H9 (cell line): ENCODE measurements around the gene SNRPB2. TPM values are rescaled to one million over a fixed set of nuclear protein-coding genes. Genes with fewer than 3 reads are reported as not detected.

Source experiments
- DNase-seq: peaks from one replicate; pipeline ENCODE4 v3.0.0-alpha.2; 2017
- H2AFZ ChIP-seq: one replicate; pipeline ENCODE4 v1.6.1; 2013; ENCODE audit warnings: mild to moderate bottlenecking, low read length, control low read depth, moderate library complexity
- H2AK5ac ChIP-seq: 2 replicates; pipeline ENCODE4 v1.6.1; 2013; ENCODE audit warnings: low read length, control low read depth, mixed read lengths; ENCODE audit not compliant: insufficient read length
- H2BK120ac ChIP-seq: one replicate; pipeline ENCODE4 v1.6.1; 2013; ENCODE audit warnings: low read depth, mild to moderate bottlenecking, low read length, control low read depth, inconsistent platforms; ENCODE audit not compliant: poor library complexity, severe bottlenecking
- H2BK12ac ChIP-seq: 2 replicates; pipeline ENCODE4 v1.6.1; 2013; ENCODE audit warnings: low read length, control low read depth, mixed read lengths, low read depth; ENCODE audit not compliant: insufficient read length
- H2BK15ac ChIP-seq: 2 replicates; pipeline ENCODE4 v1.6.1; 2013; ENCODE audit warnings: low read depth, low read length, control low read depth
- H2BK20ac ChIP-seq: one replicate; pipeline ENCODE4 v1.6.1; 2013; ENCODE audit warnings: low read depth, mild to moderate bottlenecking, low read length, control low read depth, inconsistent platforms; ENCODE audit not compliant: poor library complexity, severe bottlenecking
- H2BK5ac ChIP-seq: 2 replicates; pipeline ENCODE4 v1.6.1; 2013; ENCODE audit warnings: low read length, control low read depth, mixed read lengths; ENCODE audit not compliant: insufficient read length
- H3K14ac ChIP-seq: 2 replicates; pipeline ENCODE4 v1.6.1; 2013; ENCODE audit warnings: low read length, control low read depth; ENCODE audit not compliant: insufficient read depth
- H3K18ac ChIP-seq: 2 replicates; pipeline ENCODE4 v1.6.1; 2013; ENCODE audit warnings: low read depth, mild to moderate bottlenecking, mixed read lengths, low read length, control low read depth; ENCODE audit not compliant: insufficient read length
- H3K23ac ChIP-seq: 2 replicates; pipeline ENCODE4 v1.6.1; 2013; ENCODE audit warnings: low read length, control low read depth, mixed read lengths, low read depth; ENCODE audit not compliant: insufficient read length
- H3K23me2 ChIP-seq: 2 replicates; pipeline ENCODE4 v1.6.1; 2013; ENCODE audit warnings: low read depth, mild to moderate bottlenecking, mixed read lengths, low read length, control low read depth; ENCODE audit not compliant: insufficient read length, poor library complexity, severe bottlenecking
- H3K27ac ChIP-seq: 2 replicates; pipeline ENCODE4 v1.5.1; 2013; ENCODE audit warnings: low read length, control low read depth, mixed read lengths, low read depth; ENCODE audit not compliant: insufficient read length
- H3K27me3 ChIP-seq: 2 replicates; pipeline ENCODE4 v1.6.1; 2013; ENCODE audit warnings: low read length, control low read depth, inconsistent platforms; ENCODE audit not compliant: insufficient read depth
- H3K4ac ChIP-seq: 2 replicates; pipeline ENCODE4 v1.6.1; 2013; ENCODE audit warnings: low read depth, mild to moderate bottlenecking, control low read depth, inconsistent platforms, low read length, moderate library complexity
- H3K4me1 ChIP-seq: 2 replicates; pipeline ENCODE4 v1.6.1; 2013; ENCODE audit warnings: low read length, control low read depth, inconsistent platforms; ENCODE audit not compliant: insufficient read depth
- H3K4me2 ChIP-seq: 2 replicates; pipeline ENCODE4 v1.6.1; 2013; ENCODE audit warnings: low read length, control low read depth, mixed read lengths; ENCODE audit not compliant: insufficient read length, insufficient read depth
- H3K56ac ChIP-seq: 2 replicates; pipeline ENCODE4 v1.6.1; 2013; ENCODE audit warnings: low read depth, mild to moderate bottlenecking, mixed read lengths, low read length, control low read depth; ENCODE audit not compliant: insufficient read length
- H3K79me1 ChIP-seq: 2 replicates; pipeline ENCODE4 v1.6.1; 2013; ENCODE audit warnings: low read depth, mild to moderate bottlenecking, moderate library complexity, low read length, control low read depth, inconsistent platforms; ENCODE audit not compliant: insufficient read depth, poor library complexity, severe bottlenecking
- H3K79me2 ChIP-seq: 2 replicates; pipeline ENCODE4 v1.6.1; 2013; ENCODE audit warnings: low read length, control low read depth, inconsistent platforms; ENCODE audit not compliant: insufficient read depth
- H3K9ac ChIP-seq: 2 replicates; pipeline ENCODE4 v1.6.1; 2013; ENCODE audit warnings: low read length, control low read depth, mixed read lengths; ENCODE audit not compliant: insufficient read length; ENCODE audit errors: extremely low read depth
- H3K9me3 ChIP-seq: one replicate; pipeline ENCODE4 v1.6.1; 2013; ENCODE audit warnings: low read depth, low read length, inconsistent platforms; ENCODE audit not compliant: control insufficient read depth
- H3T11ph ChIP-seq: one replicate; pipeline ENCODE4 v1.6.1; 2013; ENCODE audit warnings: mild to moderate bottlenecking, low read length, control low read depth, inconsistent platforms
- H4K20me1 ChIP-seq: one replicate; pipeline ENCODE4 v1.6.1; 2013; ENCODE audit not compliant: control insufficient read depth, insufficient read length, insufficient read depth
- H4K5ac ChIP-seq: 2 replicates; pipeline ENCODE4 v1.6.1; 2013; ENCODE audit warnings: low read depth, mild to moderate bottlenecking, mixed read lengths, low read length, control low read depth; ENCODE audit not compliant: insufficient read length
- H4K8ac ChIP-seq: replicated peaks from 2 replicates; pipeline ENCODE4 v1.6.1; 2013; ENCODE audit warnings: low read length, control low read depth, mixed read lengths, low read depth; ENCODE audit not compliant: insufficient read length
- H4K91ac ChIP-seq: 2 replicates; pipeline ENCODE4 v1.6.1; 2013; ENCODE audit warnings: low read depth, mild to moderate bottlenecking, moderate library complexity, mixed read lengths, low read length, control low read depth; ENCODE audit not compliant: insufficient read length
- H3K27ac Mint-ChIP-seq, 3 experiments: 2 replicates in 2 of 3; 3 replicates in 1 of 3; pipeline ENCODE4 v1.8.0; 2020 to 2021; ENCODE audit warnings: mixed read lengths in 3 of 3, mild to moderate bottlenecking in 1 of 3, moderate library complexity in 1 of 3
- H3K27me3 Mint-ChIP-seq: 2 replicates; pipeline ENCODE4 v1.8.0; 2021; ENCODE audit warnings: low read depth, mild to moderate bottlenecking, moderate library complexity, mixed read lengths
- H3K36me3 Mint-ChIP-seq, 3 experiments: 2 replicates in 2 of 3; 3 replicates in 1 of 3; pipeline ENCODE4 v1.8.0; 2020 to 2021; ENCODE audit warnings: low read depth in 3 of 3, mixed read lengths in 3 of 3; ENCODE audit not compliant: insufficient read depth in 1 of 3
- H3K4me1 Mint-ChIP-seq, 2 experiments: 2 replicates each; pipeline ENCODE4 v1.8.0; 2020; ENCODE audit warnings: mixed read lengths in 2 of 2
- H3K4me3 Mint-ChIP-seq, 2 experiments: 2 replicates in 1 of 2; 3 replicates in 1 of 2; pipeline ENCODE4 v1.8.0; 2020 to 2021; ENCODE audit warnings: mild to moderate bottlenecking in 2 of 2, mixed read lengths in 2 of 2, moderate library complexity in 1 of 2
- H3K9me3 Mint-ChIP-seq, 2 experiments: 2 replicates in 1 of 2; 3 replicates in 1 of 2; pipeline ENCODE4 v1.8.0; 2020; ENCODE audit warnings: mild to moderate bottlenecking in 2 of 2, mixed read lengths in 2 of 2, moderate library complexity in 1 of 2
- total RNA-seq: library from RNA; stranded (reverse); gene quantifications from 2 replicates; pipeline ENCODE4 v1.2.1, GENCODE V29; 2021
- TF ChIP-seq, protein P1 (sequence below): fragments of 200-600 bp; sonication (generic); conservative IDR thresholded peaks from 3 replicates; pipeline ENCODE4 v1.8.0; 2021; ENCODE audit warnings: antibody characterized with exemption, mild to moderate bottlenecking

The SNRPB2 gene
- total RNA-seq, 1 experiment from 2014 or later, result 93.2 TPM

DNA sequence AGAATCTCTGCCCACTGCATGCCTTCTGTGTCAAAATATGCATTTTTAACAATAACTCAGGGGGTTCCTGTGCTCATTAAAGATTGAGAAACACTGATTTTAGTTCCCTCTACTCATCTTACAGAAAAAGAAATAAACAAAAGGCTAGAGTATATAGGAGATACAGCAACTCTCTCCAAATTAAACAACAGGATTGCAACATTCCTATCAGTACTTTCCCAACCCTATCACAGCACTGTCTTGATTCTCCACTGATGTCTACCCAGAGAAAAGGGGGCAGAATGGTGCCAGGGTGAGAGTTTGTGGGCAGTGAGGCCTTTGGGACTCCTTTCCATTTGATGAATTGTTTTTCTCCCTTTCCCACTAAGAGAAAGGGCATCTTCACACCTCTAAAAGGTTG is 23.1 kb downstream of the SNRPB2 start:
- Histone ChIP-seq H3K79me2 (no peaks in the 10 kb centered on the region), H4K20me1 (no peaks in the 10 kb centered on the region), H4K91ac (no peak overlapping the region), H2BK12ac (no peak overlapping the region), H3K23me2 (no peaks in the 10 kb centered on the region), H3K4ac (no peak overlapping the region), H3K18ac (no peak overlapping the region), H3K4me2 (no peak overlapping the region), H3K79me1 (no peaks in the 10 kb centered on the region), H2BK120ac (no peak overlapping the region), H3T11ph (no peak overlapping the region), H2AK5ac (no peak overlapping the region), H3K27ac (no peak overlapping the region), H3K4me1 (no peaks in the 10 kb centered on the region; the same call in 1 of the 2 replicates), H3K27me3 (no peaks in the 10 kb centered on the region), H2BK20ac (no peak overlapping the region), H2BK15ac (no peak overlapping the region), H4K5ac (no peak overlapping the region), H3K14ac (no peak overlapping the region), H3K56ac (no peak overlapping the region), H3K9ac (no peak overlapping the region), H2BK5ac (no peak overlapping the region), H4K8ac (no peak overlapping the region), H3K9me3 (peaks cover 6% of the 10 kb centered on the region), H3K23ac (no peak overlapping the region), H2AFZ (no peak overlapping the region)
- TF ChIP-seq, protein P1, sequence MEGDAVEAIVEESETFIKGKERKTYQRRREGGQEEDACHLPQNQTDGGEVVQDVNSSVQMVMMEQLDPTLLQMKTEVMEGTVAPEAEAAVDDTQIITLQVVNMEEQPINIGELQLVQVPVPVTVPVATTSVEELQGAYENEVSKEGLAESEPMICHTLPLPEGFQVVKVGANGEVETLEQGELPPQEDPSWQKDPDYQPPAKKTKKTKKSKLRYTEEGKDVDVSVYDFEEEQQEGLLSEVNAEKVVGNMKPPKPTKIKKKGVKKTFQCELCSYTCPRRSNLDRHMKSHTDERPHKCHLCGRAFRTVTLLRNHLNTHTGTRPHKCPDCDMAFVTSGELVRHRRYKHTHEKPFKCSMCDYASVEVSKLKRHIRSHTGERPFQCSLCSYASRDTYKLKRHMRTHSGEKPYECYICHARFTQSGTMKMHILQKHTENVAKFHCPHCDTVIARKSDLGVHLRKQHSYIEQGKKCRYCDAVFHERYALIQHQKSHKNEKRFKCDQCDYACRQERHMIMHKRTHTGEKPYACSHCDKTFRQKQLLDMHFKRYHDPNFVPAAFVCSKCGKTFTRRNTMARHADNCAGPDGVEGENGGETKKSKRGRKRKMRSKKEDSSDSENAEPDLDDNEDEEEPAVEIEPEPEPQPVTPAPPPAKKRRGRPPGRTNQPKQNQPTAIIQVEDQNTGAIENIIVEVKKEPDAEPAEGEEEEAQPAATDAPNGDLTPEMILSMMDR, result no peak
- H3K4me3 Mint-ChIP-seq, result no peak overlapping the region
- H3K4me1 Mint-ChIP-seq, result peaks cover 12% of the 10 kb centered on the region in 2 experiments
- no peaks in the 10 kb centered on the region for H3K27me3 Mint-ChIP-seq
- H3K9me3 Mint-ChIP-seq, result peaks cover 10 to 19% of the 10 kb centered on the region in 2 experiments
- peaks cover 6 to 12% (median 7%) of the 10 kb centered on the region in 3 experiments; a peak in 4 of 7 replicates for H3K36me3 Mint-ChIP-seq
- no peak overlapping the region for H3K27ac Mint-ChIP-seq
- no peak for DNase-seq
